Loucy (cell line): ENCODE results near the gene HSPA9.

ENCODE experiments used
- H2AFZ ChIP-seq: fragments of 200-600 bp; sonication (generic); 2 replicates; pipeline ENCODE4 v1.6.0; 2016; ENCODE audit warnings: antibody characterized with exemption, mild to moderate bottlenecking, low read length, moderate library complexity
- H3F3A ChIP-seq: fragments of 200-600 bp; 2 replicates; pipeline ENCODE4 v1.6.0; 2016; ENCODE audit warnings: antibody characterized with exemption, low read depth, mild to moderate bottlenecking
- H3K27me3 ChIP-seq: fragments of 200-600 bp; sonication (generic); 2 replicates; pipeline ENCODE4 v1.6.1; 2014; ENCODE audit warnings: low read length, mild to moderate bottlenecking; ENCODE audit not compliant: insufficient read depth, poor library complexity, severe bottlenecking
- H3K36me3 ChIP-seq: fragments of 200-600 bp; sonication (generic); 2 replicates; pipeline ENCODE4 v1.6.1; 2016; ENCODE audit warnings: low read length; ENCODE audit not compliant: insufficient read depth
- H3K4me1 ChIP-seq: fragments of 200-600 bp; sonication (generic); 2 replicates; pipeline ENCODE4 v1.5.1; 2014; ENCODE audit warnings: low read length, mild to moderate bottlenecking; ENCODE audit not compliant: insufficient read depth, poor library complexity, severe bottlenecking
- H3K4me2 ChIP-seq: fragments of 200-600 bp; sonication (generic); 2 replicates; pipeline ENCODE4 v1.6.0; 2014; ENCODE audit warnings: antibody characterized with exemption, low read length, low read depth, mild to moderate bottlenecking; ENCODE audit not compliant: poor library complexity, severe bottlenecking
- H3K4me3 ChIP-seq: fragments of 200-600 bp; sonication (generic); 2 replicates; pipeline ENCODE4 v1.5.1; 2014; ENCODE audit warnings: low read length, mild to moderate bottlenecking, mixed read lengths; ENCODE audit not compliant: poor library complexity, severe bottlenecking
- H3K79me2 ChIP-seq: fragments of 200-600 bp; sonication (generic); 2 replicates; pipeline ENCODE4 v1.6.1; 2014; ENCODE audit warnings: low read length; ENCODE audit not compliant: insufficient read depth
- H3K9ac ChIP-seq: fragments of 200-600 bp; sonication (generic); 2 replicates; pipeline ENCODE4 v1.6.0; 2014; ENCODE audit warnings: mild to moderate bottlenecking, low read depth, low read length, moderate library complexity; ENCODE audit not compliant: poor library complexity, severe bottlenecking
- H3K9me2 ChIP-seq: fragments of 200-600 bp; sonication (generic); replicated peaks from 2 replicates; pipeline ENCODE4 v1.6.1; 2016; ENCODE audit warnings: low read depth, low read length, mixed read lengths
- H3K9me3 ChIP-seq: fragments of 200-600 bp; sonication (generic); 2 replicates; pipeline ENCODE4 v1.6.1; 2014; ENCODE audit warnings: mild to moderate bottlenecking, antibody characterized with exemption, low read length, low read depth; ENCODE audit not compliant: insufficient read depth
- H4K20me1 ChIP-seq: fragments of 200-600 bp; sonication (generic); 2 replicates; pipeline ENCODE4 v1.6.0; 2014; ENCODE audit warnings: antibody characterized with exemption, low read length, mild to moderate bottlenecking; ENCODE audit not compliant: insufficient read depth, poor library complexity, severe bottlenecking
- EZH2phosphoT487 ChIP-seq: fragments of 200-600 bp; IDR thresholded peaks from 2 replicates; pipeline ENCODE4 v1.6.1; 2018; ENCODE audit warnings: antibody characterized with exemption, mild to moderate bottlenecking, moderate library complexity, borderline replicate concordance
- TF ChIP-seq, protein P1 (sequence below): fragments of 200-600 bp; sonication (generic); conservative IDR thresholded peaks from 2 replicates; pipeline ENCODE4 v1.5.1; 2014; ENCODE audit warnings: mild to moderate bottlenecking, antibody characterized with exemption, low read length

The HSPA9 gene

DNA sequence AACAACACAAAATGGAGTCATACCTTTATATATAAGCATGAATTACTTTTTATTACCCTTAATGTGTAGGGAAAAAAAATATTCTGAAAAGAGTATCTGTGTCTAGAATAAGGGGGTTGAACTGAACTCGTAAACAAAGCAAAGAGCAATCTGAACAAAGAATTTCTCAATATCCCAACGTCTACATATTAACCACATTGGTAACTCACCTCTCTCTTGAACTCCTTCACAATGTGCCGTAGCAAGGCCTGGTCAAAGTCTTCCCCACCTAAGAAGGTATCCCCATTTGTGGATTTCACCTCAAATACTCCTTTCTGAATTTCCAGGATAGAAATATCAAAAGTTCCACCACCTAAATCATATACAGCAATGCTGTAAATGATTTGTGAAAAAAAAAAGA lies 8.4 kb downstream of the HSPA9 start:
- Histone ChIP-seq H3K4me3 (no peak overlapping the region), H3K4me1 (peaks cover 8% of the 10 kb centered on the region), H2AFZ (no peak overlapping the region), H3K4me2 (no peak overlapping the region), H3K9ac (no peak overlapping the region), H3K9me3 (no peaks in the 10 kb centered on the region), H3K27me3 (no peaks in the 10 kb centered on the region), H3K9me2 (no peaks in the 10 kb centered on the region), H3K79me2 (peaks cover 90% of the 10 kb centered on the region), H3K36me3 (peaks cover 92% of the 10 kb centered on the region), H3F3A (peaks cover 3% of the 10 kb centered on the region; the same call in 1 of the 2 replicates), H4K20me1 (peaks cover 57% of the 10 kb centered on the region)
- no peak for TF ChIP-seq EZH2phosphoT487
- TF ChIP-seq, protein P1, sequence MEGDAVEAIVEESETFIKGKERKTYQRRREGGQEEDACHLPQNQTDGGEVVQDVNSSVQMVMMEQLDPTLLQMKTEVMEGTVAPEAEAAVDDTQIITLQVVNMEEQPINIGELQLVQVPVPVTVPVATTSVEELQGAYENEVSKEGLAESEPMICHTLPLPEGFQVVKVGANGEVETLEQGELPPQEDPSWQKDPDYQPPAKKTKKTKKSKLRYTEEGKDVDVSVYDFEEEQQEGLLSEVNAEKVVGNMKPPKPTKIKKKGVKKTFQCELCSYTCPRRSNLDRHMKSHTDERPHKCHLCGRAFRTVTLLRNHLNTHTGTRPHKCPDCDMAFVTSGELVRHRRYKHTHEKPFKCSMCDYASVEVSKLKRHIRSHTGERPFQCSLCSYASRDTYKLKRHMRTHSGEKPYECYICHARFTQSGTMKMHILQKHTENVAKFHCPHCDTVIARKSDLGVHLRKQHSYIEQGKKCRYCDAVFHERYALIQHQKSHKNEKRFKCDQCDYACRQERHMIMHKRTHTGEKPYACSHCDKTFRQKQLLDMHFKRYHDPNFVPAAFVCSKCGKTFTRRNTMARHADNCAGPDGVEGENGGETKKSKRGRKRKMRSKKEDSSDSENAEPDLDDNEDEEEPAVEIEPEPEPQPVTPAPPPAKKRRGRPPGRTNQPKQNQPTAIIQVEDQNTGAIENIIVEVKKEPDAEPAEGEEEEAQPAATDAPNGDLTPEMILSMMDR, result no peak

DNA sequence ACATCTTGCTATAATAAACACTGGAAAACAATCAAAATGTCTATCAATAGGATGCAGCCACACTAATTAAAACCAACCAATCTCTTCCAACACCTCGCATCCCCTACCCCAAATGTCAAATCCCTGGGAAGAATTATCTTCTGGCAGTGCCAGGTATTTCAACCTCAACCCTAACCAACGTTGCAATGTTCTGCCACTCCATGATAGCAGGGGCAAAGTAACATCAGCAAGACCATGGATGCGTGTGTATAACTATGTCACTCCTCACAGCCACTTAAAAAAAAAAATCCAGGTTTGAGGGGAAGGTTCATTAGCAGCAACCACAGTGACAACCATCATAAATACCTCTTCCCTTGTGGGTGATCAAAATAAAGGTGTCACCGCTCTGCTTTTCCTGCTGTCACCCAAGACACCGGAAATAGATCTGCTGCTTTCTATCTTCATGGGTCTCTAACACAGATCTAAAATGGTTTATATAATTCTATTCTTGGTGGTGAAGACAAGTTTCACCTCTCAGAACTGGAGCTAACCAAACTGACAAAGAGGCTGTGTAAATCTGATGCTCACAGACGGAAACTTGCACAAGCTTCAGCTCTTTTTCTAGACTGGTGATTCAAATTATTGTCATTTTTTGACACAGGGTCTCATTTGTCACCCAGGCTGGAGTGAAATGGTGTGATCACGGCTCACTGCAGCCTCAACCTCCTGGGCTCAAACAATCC lies 9.9 kb downstream of the HSPA9 start:
- H3K79me2 ChIP-seq, result peaks cover 80% of the 10 kb centered on the region
- H3K9me2 ChIP-seq, result no peaks in the 10 kb centered on the region
- peaks cover 5% of the 10 kb centered on the region for H3K4me1 ChIP-seq
- no peaks in the 10 kb centered on the region for H3K27me3 ChIP-seq
- no peak overlapping the region for H3K4me2 ChIP-seq
- H3K9me3 ChIP-seq, result no peaks in the 10 kb centered on the region
- H4K20me1 ChIP-seq, result peaks cover 50% of the 10 kb centered on the region
- no peak overlapping the region for H3K4me3 ChIP-seq
- no peak overlapping the region for H3K9ac ChIP-seq
- peaks cover 91% of the 10 kb centered on the region for H3K36me3 ChIP-seq
- TF ChIP-seq EZH2phosphoT487, result no peak
- TF ChIP-seq, protein P1, result no peak
- peaks cover 3% of the 10 kb centered on the region; the same call in 1 of the 2 replicates for H3F3A ChIP-seq
- H2AFZ ChIP-seq, result no peak overlapping the region

DNA sequence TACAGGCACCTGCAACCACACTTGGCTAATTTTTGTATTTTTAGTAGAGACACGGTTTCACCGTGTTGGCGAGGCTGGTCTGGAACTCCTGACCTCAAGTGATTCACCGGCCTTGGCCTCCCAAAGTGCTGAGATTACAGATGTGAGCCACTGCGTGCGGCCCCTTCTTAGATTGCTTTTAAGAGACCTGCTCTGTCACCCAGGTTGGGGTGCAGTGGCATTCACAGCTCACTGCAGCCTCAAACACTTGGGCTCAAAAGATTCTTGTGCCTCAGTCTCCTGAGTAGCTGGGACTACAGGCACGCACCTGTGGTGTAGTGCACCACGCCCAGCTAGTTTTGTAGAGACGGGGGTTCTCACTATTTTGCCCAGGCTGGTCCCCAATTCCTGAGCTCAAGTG lies 11.0 kb downstream of the HSPA9 start:
- Histone ChIP-seq H3F3A (peaks cover 3% of the 10 kb centered on the region; the same call in 1 of the 2 replicates), H4K20me1 (peaks cover 41% of the 10 kb centered on the region), H3K79me2 (peaks cover 79% of the 10 kb centered on the region)

More for the DNA sequence above, 11.0 kb downstream of the HSPA9 start:
- Histone ChIP-seq H3K4me2 (no peak overlapping the region), H3K9me3 (no peaks in the 10 kb centered on the region), H3K36me3 (peaks cover 91% of the 10 kb centered on the region), H3K9ac (no peak overlapping the region), H3K4me3 (no peak overlapping the region), H2AFZ (no peak overlapping the region), H3K27me3 (no peaks in the 10 kb centered on the region), H3K4me1 (no peaks in the 10 kb centered on the region), H3K9me2 (no peaks in the 10 kb centered on the region)
- no peak for TF ChIP-seq EZH2phosphoT487
- TF ChIP-seq, protein P1, result no peak
